OCI-LY3 (cell line): ENCODE data around the gene SESN3.

Source experiments
- CTCF ChIP-seq: fragments of 200-600, 300-600 bp; sonication (generic); IDR thresholded peaks from 2 replicates; pipeline ENCODE4 v1.5.1; 2014; ENCODE audit warnings: antibody characterized with exemption, low read length, low read depth
- EZH2phosphoT487 ChIP-seq: fragments of 200-600 bp; shearing (Covaris generic); IDR thresholded peaks from 2 replicates; pipeline ENCODE4 v1.6.1; 2018; ENCODE audit warnings: antibody characterized with exemption, mixed run types, low read depth

DNA sequence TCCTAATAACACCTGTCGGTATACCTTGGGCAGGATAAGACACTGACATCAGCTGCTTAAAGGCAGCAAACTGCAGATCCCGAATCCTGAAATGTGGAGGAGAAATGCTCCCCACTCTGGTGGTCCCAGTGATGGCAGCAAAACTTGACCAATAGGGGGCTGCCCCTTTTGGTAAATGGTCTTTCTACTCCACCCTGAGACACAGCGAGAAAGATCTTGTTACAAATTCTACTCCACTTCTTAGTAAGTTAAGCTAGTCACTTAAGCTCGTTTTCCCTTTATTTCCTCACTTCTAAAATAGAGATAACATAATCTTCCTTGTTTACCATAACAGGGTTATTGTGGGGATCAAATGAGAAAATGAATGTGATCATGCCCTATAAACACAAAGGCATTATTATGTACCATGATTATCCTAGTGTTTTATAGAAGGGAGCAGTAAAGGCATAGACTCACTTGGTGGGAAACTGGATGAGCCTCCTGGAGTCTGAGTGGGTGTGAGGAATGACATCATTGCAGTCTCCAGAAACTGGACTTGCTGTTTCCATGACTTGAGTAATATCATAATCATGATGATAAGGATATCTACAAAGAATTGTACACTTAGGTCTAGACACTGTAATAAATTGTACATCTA, 90.5 kb downstream of the SESN3 start:
- TF ChIP-seq CTCF (no peak), EZH2phosphoT487 (no peak)
